Hepatocyte (in vitro differentiated cells): ENCODE measurements around the gene LRRC73. TPM values are rescaled to one million over a fixed set of nuclear protein-coding genes. Genes with fewer than 3 reads are reported as not detected.

ENCODE experiments used
- DNase-seq: peaks from one replicate; pipeline ENCODE4 v3.0.0-alpha.2; 2016; ENCODE audit warnings: low spot score
- H2AFZ ChIP-seq: fragments of 200-600 bp; sonication (generic); 2 replicates; pipeline ENCODE4 v1.6.0; 2016; ENCODE audit warnings: antibody characterized with exemption, mild to moderate bottlenecking
- H3K27ac ChIP-seq: fragments of 200-600 bp; sonication (generic); 2 replicates; pipeline ENCODE4 v1.5.1; 2016; ENCODE audit warnings: mild to moderate bottlenecking
- H3K27me3 ChIP-seq: fragments of 200-600 bp; sonication (generic); 2 replicates; pipeline ENCODE4 v1.6.1; 2016
- H3K36me3 ChIP-seq: fragments of 200-600 bp; sonication (generic); replicated peaks from 2 replicates; pipeline ENCODE4 v1.5.1; 2016; ENCODE audit warnings: low read depth; ENCODE audit not compliant: insufficient read depth
- H3K4me1 ChIP-seq: fragments of 200-600 bp; sonication (generic); 2 replicates; pipeline ENCODE4 v1.5.1; 2016; ENCODE audit warnings: mild to moderate bottlenecking, moderate library complexity; ENCODE audit not compliant: insufficient read depth
- H3K4me2 ChIP-seq: fragments of 200-600 bp; sonication (generic); 2 replicates; pipeline ENCODE4 v1.6.0; 2016
- H3K4me3 ChIP-seq: fragments of 200-600 bp; sonication (generic); 2 replicates; pipeline ENCODE4 v1.5.1; 2016; ENCODE audit warnings: mild to moderate bottlenecking
- H3K79me2 ChIP-seq: fragments of 200-600 bp; sonication (generic); 2 replicates; pipeline ENCODE4 v1.6.0; 2017; ENCODE audit warnings: mild to moderate bottlenecking
- H3K9me2 ChIP-seq: fragments of 200-600 bp; sonication (generic); replicated peaks from 2 replicates; pipeline ENCODE4 v1.6.0; 2017; ENCODE audit warnings: mild to moderate bottlenecking; ENCODE audit not compliant: insufficient read depth
- H3K9me3 ChIP-seq: fragments of 200-600 bp; sonication (generic); 2 replicates; pipeline ENCODE4 v1.5.1; 2016; ENCODE audit warnings: low read depth, mild to moderate bottlenecking
- H4K20me1 ChIP-seq: fragments of 200-600 bp; sonication (generic); 2 replicates; pipeline ENCODE4 v1.6.0; 2016; ENCODE audit warnings: mild to moderate bottlenecking; ENCODE audit not compliant: insufficient read depth, poor library complexity, severe bottlenecking
- CTCF ChIP-seq: fragments of 200-600 bp; sonication (generic); IDR thresholded peaks from 2 replicates; pipeline ENCODE4 v1.5.1; 2016; ENCODE audit warnings: antibody characterized with exemption, mild to moderate bottlenecking; ENCODE audit not compliant: poor library complexity
- EZH2 ChIP-seq: fragments of 200-600 bp; sonication (generic); IDR thresholded peaks from 2 replicates; pipeline ENCODE4 v1.6.1; 2016; ENCODE audit warnings: antibody characterized with exemption, mild to moderate bottlenecking, borderline replicate concordance
- EZH2phosphoT487 ChIP-seq: fragments of 200-600 bp; sonication (generic); IDR thresholded peaks from one replicate; pipeline ENCODE4 v1.6.1; 2018; ENCODE audit warnings: antibody characterized with exemption, mild to moderate bottlenecking, low read depth, moderate library complexity; ENCODE audit not compliant: unreplicated experiment, severe bottlenecking
- WGBS: methylation state at CpG from one replicate; pipeline ENCODE4 v1.1.6; 2016; ENCODE audit warnings: low lambda C conversion rate; ENCODE audit errors: missing lambda C conversion rate; 5-methylcytosine and 5-hydroxymethylcytosine counted together
- polyA plus RNA-seq: library from polyadenylated mRNA; unstranded; fragments of >200 nt; fragmentation: Nextera tagmentation; extraction: Ambion mirVana; gene quantifications from 2 replicates; pipeline ENCODE4 v1.2.1, GENCODE V29; 2016
- total RNA-seq: library from RNA; depleted of rRNA; stranded (reverse); fragments of >200 nt; gene quantifications from 2 replicates; pipeline ENCODE4 v1.2.3, GENCODE V29; 2014

LRRC73 gene
- total and polyA plus RNA-seq, 2 experiments from 2014 or later, result 0.22 TPM; not detected in 1

- H3K27me3 ChIP-seq, result peaks cover 12% of the 10 kb centered on the region
- H4K20me1 ChIP-seq, result no peaks in the 10 kb centered on the region
- no peaks in the 10 kb centered on the region for H3K9me3 ChIP-seq
- no peak for DNase-seq
- no peak overlapping the region for H3K27ac ChIP-seq
- no peak overlapping the region for H2AFZ ChIP-seq
- no peak overlapping the region for H3K4me2 ChIP-seq
- no peaks in the 10 kb centered on the region for H3K36me3 ChIP-seq
- no peaks in the 10 kb centered on the region for H3K9me2 ChIP-seq
- no peak overlapping the region for H3K4me3 ChIP-seq
- TF ChIP-seq EZH2 (no peak), CTCF (no peak), EZH2phosphoT487 (no peak)
- WGBS, result 95% methylated on average over 6 of the region's 6 CpGs
- no peaks in the 10 kb centered on the region for H3K79me2 ChIP-seq
- H3K4me1 ChIP-seq, result peaks cover 14% of the 10 kb centered on the region
Observed at GRCh38 chr6:43505718-43506117, 4.4 kb downstream of the LRRC73 start.

- H3K36me3 ChIP-seq, result no peaks in the 10 kb centered on the region
- 98% methylated on average over 19 of the region's 26 CpGs for WGBS
- H2AFZ ChIP-seq, result no peak overlapping the region
- peaks cover 12% of the 10 kb centered on the region for H3K27me3 ChIP-seq
- no peak for DNase-seq
- H3K79me2 ChIP-seq, result no peaks in the 10 kb centered on the region
- no peaks in the 10 kb centered on the region for H4K20me1 ChIP-seq
- no peak overlapping the region for H3K4me2 ChIP-seq
- H3K4me3 ChIP-seq, result no peak overlapping the region
- H3K9me2 ChIP-seq, result no peaks in the 10 kb centered on the region
- H3K27ac ChIP-seq, result no peak overlapping the region
- H3K4me1 ChIP-seq, result peaks cover 9% of the 10 kb centered on the region
- no peaks in the 10 kb centered on the region for H3K9me3 ChIP-seq
- TF ChIP-seq CTCF (no peak), EZH2phosphoT487 (no peak), EZH2 (no peak)
Observed at GRCh38 chr6:43504756-43505593, 5.2 kb downstream of the LRRC73 start.

GRCh38 chr6:43503443-43503842 is 6.7 kb downstream of the LRRC73 start:
- Histone ChIP-seq H4K20me1 (no peaks in the 10 kb centered on the region), H3K9me2 (no peaks in the 10 kb centered on the region), H3K79me2 (no peaks in the 10 kb centered on the region), H3K27me3 (peaks cover under 1% of the 10 kb centered on the region), H3K9me3 (no peaks in the 10 kb centered on the region), H3K4me1 (peaks cover 4% of the 10 kb centered on the region), H3K36me3 (no peaks in the 10 kb centered on the region), H3K4me3 (no peak overlapping the region), H3K4me2 (no peak overlapping the region), H3K27ac (no peak overlapping the region), H2AFZ (no peak overlapping the region)
- WGBS, result 96% methylated on average over 8 of the region's 8 CpGs
- TF ChIP-seq EZH2, result no peak
- TF ChIP-seq EZH2phosphoT487, result no peak
- no peak for TF ChIP-seq CTCF
- DNase-seq, result no peak

- Histone ChIP-seq H4K20me1 (peaks cover under 1% of the 10 kb centered on the region), H2AFZ (no peak overlapping the region), H3K79me2 (no peaks in the 10 kb centered on the region), H3K27me3 (no peaks in the 10 kb centered on the region), H3K4me1 (peaks cover 4% of the 10 kb centered on the region), H3K27ac (no peak overlapping the region), H3K4me2 (no peak overlapping the region), H3K4me3 (no peak overlapping the region), H3K9me2 (no peaks in the 10 kb centered on the region), H3K9me3 (no peaks in the 10 kb centered on the region), H3K36me3 (no peaks in the 10 kb centered on the region)
- WGBS, result 93% methylated on average over 4 of the region's 4 CpGs
- TF ChIP-seq EZH2phosphoT487, result no peak
- no peak for TF ChIP-seq EZH2
- no peak for TF ChIP-seq CTCF
- no peak for DNase-seq
Observed at GRCh38 chr6:43502666-43503065, 7.5 kb downstream of the LRRC73 start.
